ENCODE results near the gene NRG3.

Gene NRG3

GRCh38 chr10:82128527-82128926 is 253.5 kb downstream of the NRG3 start:
- DNase-seq = no peak

GRCh38 chr10:82136103-82136502 is 261.1 kb downstream of the NRG3 start:
- no peak for DNase-seq

- no peak for DNase-seq
Measured at GRCh38 chr10:82144153-82144552, 269.2 kb downstream of the NRG3 start.

GRCh38 chr10:82148764-82149163 is 273.8 kb downstream of the NRG3 start:
- no peak for DNase-seq

- DNase-seq = no peak
Measured at GRCh38 chr10:82149674-82150073, 274.7 kb downstream of the NRG3 start.

- peak; percentile 3 for DNase-seq
Measured at GRCh38 chr10:82150123-82150900, 275.3 kb downstream of the NRG3 start.

GRCh38 chr10:82160307-82160706 is 285.3 kb downstream of the NRG3 start:
- no peak for DNase-seq

GRCh38 chr10:82161264-82161663 is 286.3 kb downstream of the NRG3 start:
- no peak for DNase-seq

- no peak for DNase-seq
Measured at GRCh38 chr10:82162549-82163195, 287.7 kb downstream of the NRG3 start.

- DNase-seq = no peak
Measured at GRCh38 chr10:82171899-82172298, 296.9 kb downstream of the NRG3 start.

GRCh38 chr10:82176587-82176986 is 301.6 kb downstream of the NRG3 start:
- no peak for DNase-seq

GRCh38 chr10:82190432-82191260 is 315.7 kb downstream of the NRG3 start:
- DNase-seq = no peak

- DNase-seq = no peak
Measured at GRCh38 chr10:82191653-82192052, 316.7 kb downstream of the NRG3 start.

GRCh38 chr10:82192665-82193064 is 317.7 kb downstream of the NRG3 start:
- DNase-seq = no peak

- no peak for DNase-seq
Measured at GRCh38 chr10:82194419-82194818, 319.4 kb downstream of the NRG3 start.

GRCh38 chr10:82206831-82207230 is 331.8 kb downstream of the NRG3 start:
- no peak for DNase-seq

GRCh38 chr10:82208726-82209125 is 333.7 kb downstream of the NRG3 start:
- no peak for DNase-seq

- DNase-seq = no peak
Measured at GRCh38 chr10:82210331-82210730, 335.3 kb downstream of the NRG3 start.

GRCh38 chr10:82211346-82211745 is 336.4 kb downstream of the NRG3 start:
- no peak for DNase-seq

GRCh38 chr10:82212753-82213152 is 337.8 kb downstream of the NRG3 start:
- DNase-seq = no peak

- no peak for DNase-seq
Measured at GRCh38 chr10:82213784-82214183, 338.8 kb downstream of the NRG3 start.

- no peak for DNase-seq
Measured at GRCh38 chr10:82221056-82221455, 346.1 kb downstream of the NRG3 start.

- DNase-seq = no peak
Measured at GRCh38 chr10:82221601-82222149, 346.7 kb downstream of the NRG3 start.

Measured in hematopoietic multipotent progenitor cell treated with erythropoietin and hydrocortisone succinate and interleukin-3 and kit ligand, for 6 days (in vitro differentiated cells).